Bladder microvascular endothelial cell (primary cell): ENCODE results near the gene APOBEC3H. TPM values are rescaled to one million over a fixed set of nuclear protein-coding genes. Genes with fewer than 3 reads are reported as not detected.

Experiments used
- total RNA-seq: library from RNA; depleted of rRNA; stranded (reverse); fragments of >200 nt; gene quantifications from 2 replicates; pipeline ENCODE4 v1.2.3, GENCODE V29; 2014

Gene APOBEC3H
- 0.19 and 0.32 TPM in 2 replicates for total RNA-seq

GRCh38 chr22:39097098-39098020 is at the start of gene APOBEC3H:
APOBEC3H (plus strand) TSS chr22:39097244; CDS start chr22:39100279, 3,035 bp downstream.

GRCh38 chr22:39077026-39077840 is 19.8 kb upstream of the APOBEC3H start, which contains the start of gene APOBEC3G:
APOBEC3G (plus strand) TSS chr22:39077275; CDS start chr22:39077362, 87 bp downstream.

GRCh38 chr22:39152511-39153219 is 55.6 kb downstream of the APOBEC3H start, which contains the start of gene CBX7:
CBX7 (minus strand) TSS chr22:39152680; CDS start chr22:39152444, 236 bp downstream.

Other genes with a start within 250 kb of the APOBEC3H start
- gene CBX6, start 225.0 kb upstream of the APOBEC3H start, total RNA-seq = 15.4 and 17.2 TPM in 2 replicates
- gene APOBEC3A, start 139.6 kb upstream of the APOBEC3H start, total RNA-seq = not detected in 2 replicates
- gene APOBEC3B, start 114.9 kb upstream of the APOBEC3H start, total RNA-seq = 0.82 and 3.6 TPM in 2 replicates
- gene APOBEC3C, start 83.0 kb upstream of the APOBEC3H start, total RNA-seq = 1.5 and 2.8 TPM in 2 replicates
- gene APOBEC3D, start 76.1 kb upstream of the APOBEC3H start, total RNA-seq = 1.1 and 2.4 TPM in 2 replicates
- 4.5 and 8.0 TPM in 2 replicates for gene APOBEC3F, start 56.4 kb upstream of the APOBEC3H start, total RNA-seq
- 4.4 and 6.0 TPM in 2 replicates for gene APOBEC3G, start 20.0 kb upstream of the APOBEC3H start, total RNA-seq
- gene CBX7, start 55.4 kb downstream of the APOBEC3H start, total RNA-seq = 2.4 and 8.5 TPM in 2 replicates
- gene PDGFB, start 147.7 kb downstream of the APOBEC3H start, total RNA-seq = 108 and 292 TPM in 2 replicates
- gene RPL3, start 222.4 kb downstream of the APOBEC3H start, total RNA-seq = 2,861 and 3,739 TPM in 2 replicates